Left ventricle myocardium inferior (tissue), 1 donor: ENCODE results near the gene SDK1. TPM values are rescaled to one million over a fixed set of nuclear protein-coding genes. Genes with fewer than 3 reads are reported as not detected.

ENCODE experiments used
- DNase-seq: peaks from one replicate; pipeline ENCODE4 v3.0.0-alpha.2; 2020
- H3K27ac ChIP-seq: fragments of 200-600 bp; replicated peaks from 2 replicates; pipeline ENCODE4 v1.8.0; 2021
- H3K27me3 ChIP-seq: fragments of 200-600 bp; 2 replicates; pipeline ENCODE4 v1.8.0; 2021; ENCODE audit warnings: low read depth
- H3K36me3 ChIP-seq: fragments of 200-600 bp; 2 replicates; pipeline ENCODE4 v1.8.0; 2021
- H3K4me1 ChIP-seq: fragments of 200-600 bp; 2 replicates; pipeline ENCODE4 v1.8.0; 2021
- H3K4me3 ChIP-seq: fragments of 200-600 bp; 2 replicates; pipeline ENCODE4 v1.8.0; 2021; ENCODE audit warnings: mild to moderate bottlenecking, moderate library complexity
- H3K9me3 ChIP-seq: fragments of 200-600 bp; replicated peaks from 2 replicates; pipeline ENCODE4 v1.8.0; 2021
- intact Hi-C: fragments of 100-400 bp; cut with micrococcal nuclease; formaldehyde crosslinking; loops from one replicate; pipeline ENCODE4 v1.11.0; 2022
- total RNA-seq: library from RNA; stranded (reverse); fragmentation: NEBNext Ultra II Directional; extraction: Animal tissue kit (Norgen Biotek cat#: 25700); gene quantifications from one replicate; pipeline ENCODE4 v1.2.1, GENCODE V29; 2021
- TF ChIP-seq, protein P1 (sequence below): fragments of 200-600 bp; IDR thresholded peaks from 2 replicates; pipeline ENCODE4 v1.8.0; 2021; ENCODE audit warnings: antibody characterized with exemption, mild to moderate bottlenecking, borderline replicate concordance
- donor health status: DM: no; HTN: yes; CAD: no; lungs with severe emphysema.

The SDK1 gene
- total RNA-seq, 1 donor from 2014 or later = 1.3 TPM

GRCh38 chr7:4205828-4206227, 904.8 kb downstream of the SDK1 start:
- H3K4me1 ChIP-seq = no peaks in the 10 kb centered on the region
- H3K27me3 ChIP-seq = no peaks in the 10 kb centered on the region
- TF ChIP-seq, protein P1, sequence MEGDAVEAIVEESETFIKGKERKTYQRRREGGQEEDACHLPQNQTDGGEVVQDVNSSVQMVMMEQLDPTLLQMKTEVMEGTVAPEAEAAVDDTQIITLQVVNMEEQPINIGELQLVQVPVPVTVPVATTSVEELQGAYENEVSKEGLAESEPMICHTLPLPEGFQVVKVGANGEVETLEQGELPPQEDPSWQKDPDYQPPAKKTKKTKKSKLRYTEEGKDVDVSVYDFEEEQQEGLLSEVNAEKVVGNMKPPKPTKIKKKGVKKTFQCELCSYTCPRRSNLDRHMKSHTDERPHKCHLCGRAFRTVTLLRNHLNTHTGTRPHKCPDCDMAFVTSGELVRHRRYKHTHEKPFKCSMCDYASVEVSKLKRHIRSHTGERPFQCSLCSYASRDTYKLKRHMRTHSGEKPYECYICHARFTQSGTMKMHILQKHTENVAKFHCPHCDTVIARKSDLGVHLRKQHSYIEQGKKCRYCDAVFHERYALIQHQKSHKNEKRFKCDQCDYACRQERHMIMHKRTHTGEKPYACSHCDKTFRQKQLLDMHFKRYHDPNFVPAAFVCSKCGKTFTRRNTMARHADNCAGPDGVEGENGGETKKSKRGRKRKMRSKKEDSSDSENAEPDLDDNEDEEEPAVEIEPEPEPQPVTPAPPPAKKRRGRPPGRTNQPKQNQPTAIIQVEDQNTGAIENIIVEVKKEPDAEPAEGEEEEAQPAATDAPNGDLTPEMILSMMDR = no peak
- DNase-seq = no peak
- H3K4me3 ChIP-seq = no peak overlapping the region
- intact Hi-C loops = no loop called here
- peaks cover 2% of the 10 kb centered on the region for H3K9me3 ChIP-seq
- H3K27ac ChIP-seq = no peak overlapping the region
- no peaks in the 10 kb centered on the region for H3K36me3 ChIP-seq

- Histone ChIP-seq H3K4me3 (no peak overlapping the region), H3K9me3 (no peaks in the 10 kb centered on the region), H3K36me3 (no peaks in the 10 kb centered on the region), H3K27me3 (no peaks in the 10 kb centered on the region), H3K4me1 (no peaks in the 10 kb centered on the region), H3K27ac (no peak overlapping the region)
- DNase-seq = no peak
- TF ChIP-seq, protein P1 = no peak
- intact Hi-C loops = no loop called here
Measured at GRCh38 chr7:4207011-4207410, 906.0 kb downstream of the SDK1 start.

DNA sequence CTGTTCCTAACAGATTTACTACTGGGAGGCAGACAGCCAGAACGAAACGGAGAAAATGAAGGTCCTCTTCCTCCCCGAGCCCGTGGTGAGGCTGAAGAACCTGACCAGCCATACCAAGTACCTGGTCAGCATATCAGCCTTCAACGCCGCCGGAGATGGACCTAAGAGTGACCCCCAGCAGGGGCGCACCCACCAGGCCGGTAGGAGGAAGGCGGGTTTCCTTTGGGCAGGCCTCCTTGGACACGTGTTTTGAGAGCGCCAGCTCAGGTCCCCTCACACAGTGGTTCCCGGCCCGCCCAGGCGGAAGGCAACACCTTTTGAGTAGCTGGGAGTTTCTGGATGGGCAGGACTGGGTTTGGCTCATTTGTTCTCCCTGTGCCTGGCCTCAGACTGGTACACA, 907.0 kb downstream of the SDK1 start:
- Histone ChIP-seq H3K4me1 (no peaks in the 10 kb centered on the region), H3K36me3 (no peaks in the 10 kb centered on the region), H3K4me3 (no peak overlapping the region), H3K27ac (no peak overlapping the region), H3K9me3 (no peaks in the 10 kb centered on the region), H3K27me3 (no peaks in the 10 kb centered on the region)
- intact Hi-C loops = no loop called here
- TF ChIP-seq, protein P1 = no peak
- DNase-seq = no peak

GRCh38 chr7:4208586-4208985, 907.5 kb downstream of the SDK1 start:
- no peaks in the 10 kb centered on the region for H3K36me3 ChIP-seq
- H3K27me3 ChIP-seq = no peaks in the 10 kb centered on the region
- intact Hi-C loops = no loop called here
- TF ChIP-seq, protein P1 = no peak
- no peaks in the 10 kb centered on the region for H3K4me1 ChIP-seq
- no peak overlapping the region for H3K27ac ChIP-seq
- no peak for DNase-seq
- H3K4me3 ChIP-seq = no peak overlapping the region
- H3K9me3 ChIP-seq = no peaks in the 10 kb centered on the region

- TF ChIP-seq, protein P1 = no peak
- H3K36me3 ChIP-seq = no peaks in the 10 kb centered on the region
- no peak for DNase-seq
- H3K27me3 ChIP-seq = no peaks in the 10 kb centered on the region
- H3K4me1 ChIP-seq = no peaks in the 10 kb centered on the region
- intact Hi-C loops = no loop called here
- H3K4me3 ChIP-seq = no peak overlapping the region
- H3K27ac ChIP-seq = no peak overlapping the region
- H3K9me3 ChIP-seq = no peaks in the 10 kb centered on the region
Measured at GRCh38 chr7:4209126-4209525, 908.1 kb downstream of the SDK1 start.

- no peak for DNase-seq
- Histone ChIP-seq H3K9me3 (no peaks in the 10 kb centered on the region), H3K4me3 (no peak overlapping the region), H3K27me3 (no peaks in the 10 kb centered on the region), H3K4me1 (no peaks in the 10 kb centered on the region), H3K36me3 (no peaks in the 10 kb centered on the region), H3K27ac (no peak overlapping the region)
- intact Hi-C loops = no loop called here
- TF ChIP-seq, protein P1 = no peak
Measured at GRCh38 chr7:4209966-4210365, 908.9 kb downstream of the SDK1 start.
